Kidney epithelial cell (primary cell): ENCODE data around the gene ZCCHC17. TPM values are rescaled to one million over a fixed set of nuclear protein-coding genes. Genes with fewer than 3 reads are reported as not detected.

Source experiments
- DNase-seq: peaks from one replicate; pipeline ENCODE4 v3.0.0-alpha.2; 2010; ENCODE audit warnings: low read depth
- H3K27me3 ChIP-seq: 2 replicates; pipeline ENCODE4 v1.6.0; 2011; ENCODE audit warnings: low read length; ENCODE audit not compliant: control insufficient read depth, insufficient read depth
- H3K36me3 ChIP-seq: 2 replicates; pipeline ENCODE4 v1.5.1; 2011; ENCODE audit warnings: low read length; ENCODE audit not compliant: control insufficient read depth, insufficient read depth
- H3K4me3 ChIP-seq: 2 replicates; pipeline ENCODE4 v1.5.1; 2011; ENCODE audit warnings: low read depth, mild to moderate bottlenecking, control low read depth, low read length
- total RNA-seq: library from RNA; depleted of rRNA; stranded (reverse); fragments of >200 nt; gene quantifications from 2 replicates; pipeline ENCODE4 v1.2.3, GENCODE V29; 2015
- TF ChIP-seq, protein P1 (sequence below): IDR thresholded peaks from 2 replicates; pipeline ENCODE4 v1.5.1; 2011; ENCODE audit warnings: mild to moderate bottlenecking, moderate library complexity, low read length, control low read depth, inconsistent platforms; ENCODE audit not compliant: insufficient read depth, poor library complexity, severe bottlenecking

ZCCHC17 gene
- total RNA-seq, 1 donor from 2014 or later, result 44.1 TPM

DNA sequence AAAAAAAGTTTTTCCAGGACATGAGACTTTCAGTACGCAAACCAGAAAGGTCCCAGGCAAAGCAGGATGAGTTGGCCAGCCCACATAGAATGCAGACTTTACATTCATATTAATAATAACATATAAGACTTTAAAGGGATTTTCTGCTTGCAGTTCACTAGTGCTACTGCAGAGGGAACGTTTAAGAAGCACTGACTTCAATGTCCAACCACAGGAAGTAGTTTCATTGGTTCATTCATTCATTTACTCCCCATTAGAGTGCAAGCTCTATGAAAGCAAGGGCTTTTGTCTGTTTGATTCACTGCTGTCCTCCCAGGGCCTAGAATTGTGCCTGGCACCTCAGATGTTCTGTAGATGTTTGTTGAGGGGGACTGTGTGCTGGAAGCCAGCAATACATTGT is 104.4 kb downstream of the ZCCHC17 start:
- no peak for DNase-seq
- Histone ChIP-seq H3K4me3 (no peak overlapping the region), H3K27me3 (no peaks in the 10 kb centered on the region), H3K36me3 (no peaks in the 10 kb centered on the region)
- TF ChIP-seq, protein P1, sequence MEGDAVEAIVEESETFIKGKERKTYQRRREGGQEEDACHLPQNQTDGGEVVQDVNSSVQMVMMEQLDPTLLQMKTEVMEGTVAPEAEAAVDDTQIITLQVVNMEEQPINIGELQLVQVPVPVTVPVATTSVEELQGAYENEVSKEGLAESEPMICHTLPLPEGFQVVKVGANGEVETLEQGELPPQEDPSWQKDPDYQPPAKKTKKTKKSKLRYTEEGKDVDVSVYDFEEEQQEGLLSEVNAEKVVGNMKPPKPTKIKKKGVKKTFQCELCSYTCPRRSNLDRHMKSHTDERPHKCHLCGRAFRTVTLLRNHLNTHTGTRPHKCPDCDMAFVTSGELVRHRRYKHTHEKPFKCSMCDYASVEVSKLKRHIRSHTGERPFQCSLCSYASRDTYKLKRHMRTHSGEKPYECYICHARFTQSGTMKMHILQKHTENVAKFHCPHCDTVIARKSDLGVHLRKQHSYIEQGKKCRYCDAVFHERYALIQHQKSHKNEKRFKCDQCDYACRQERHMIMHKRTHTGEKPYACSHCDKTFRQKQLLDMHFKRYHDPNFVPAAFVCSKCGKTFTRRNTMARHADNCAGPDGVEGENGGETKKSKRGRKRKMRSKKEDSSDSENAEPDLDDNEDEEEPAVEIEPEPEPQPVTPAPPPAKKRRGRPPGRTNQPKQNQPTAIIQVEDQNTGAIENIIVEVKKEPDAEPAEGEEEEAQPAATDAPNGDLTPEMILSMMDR, result no peak

DNA sequence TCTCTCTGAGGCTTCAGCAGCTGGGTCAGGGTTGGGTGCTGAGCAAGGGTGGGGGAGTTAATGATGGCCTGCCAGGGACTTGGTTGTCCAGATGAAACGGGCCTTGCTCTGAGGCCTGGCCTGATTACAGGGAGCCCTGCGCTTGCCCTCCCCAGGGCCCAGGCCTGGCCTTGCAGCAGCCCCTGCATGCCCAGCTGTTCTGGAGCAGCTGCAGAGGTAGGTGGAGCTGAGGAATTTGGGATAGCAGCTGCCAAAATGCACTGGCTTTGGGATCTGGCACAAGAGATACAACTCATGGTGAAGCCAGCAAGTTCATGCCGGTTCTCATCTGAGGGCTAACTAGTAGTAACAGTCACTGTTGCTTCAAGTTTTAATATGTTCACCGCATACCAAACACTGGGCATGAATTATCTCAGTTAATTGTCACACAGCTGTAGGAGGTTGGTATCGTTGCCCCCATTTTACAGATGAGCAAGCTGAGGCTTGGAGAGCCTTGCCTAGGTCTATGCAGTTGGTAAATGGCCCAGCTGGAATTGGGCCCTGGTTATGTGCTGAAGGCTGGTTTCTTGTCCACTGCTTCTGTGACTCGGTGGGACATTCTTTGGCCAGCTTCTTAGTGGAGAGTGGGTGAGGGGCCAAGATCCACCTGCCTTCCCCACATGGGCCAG is 108.9 kb downstream of the ZCCHC17 start:
- TF ChIP-seq, protein P1, result no peak
- H3K36me3 ChIP-seq, result no peaks in the 10 kb centered on the region
- H3K4me3 ChIP-seq, result no peak overlapping the region
- no peaks in the 10 kb centered on the region for H3K27me3 ChIP-seq
- no peak for DNase-seq

DNA sequence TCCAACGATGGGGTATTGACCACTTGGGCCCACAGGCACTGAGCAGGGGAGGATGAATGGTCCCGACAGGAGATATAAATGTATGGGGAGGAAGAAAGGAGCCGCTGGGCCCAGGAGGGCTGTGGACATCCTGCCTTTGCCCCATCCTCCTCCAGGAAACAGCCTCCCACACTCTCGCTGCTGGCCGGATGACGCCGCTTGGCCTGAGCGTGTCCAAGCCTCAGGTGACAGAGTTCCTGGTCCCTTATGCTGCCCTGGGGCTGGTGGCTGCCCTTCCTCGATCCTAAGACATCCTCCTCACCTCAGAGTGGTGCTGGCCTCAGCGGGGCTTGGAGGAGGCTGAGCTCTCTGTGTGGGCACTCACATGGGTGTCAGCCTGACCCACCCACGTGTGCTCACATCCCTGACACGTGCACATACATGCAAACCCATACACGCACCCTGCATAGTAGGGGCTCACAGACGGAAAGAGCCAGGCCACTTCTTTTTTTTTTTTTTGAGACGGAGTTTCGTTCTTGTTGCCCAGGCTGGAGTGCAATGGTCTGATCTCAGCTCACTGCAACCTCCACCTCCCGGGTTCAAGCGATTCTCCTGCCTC is 110.3 kb downstream of the ZCCHC17 start:
- Histone ChIP-seq H3K27me3 (no peaks in the 10 kb centered on the region), H3K4me3 (no peak overlapping the region), H3K36me3 (no peaks in the 10 kb centered on the region)
- TF ChIP-seq, protein P1, result no peak
- no peak for DNase-seq

DNA sequence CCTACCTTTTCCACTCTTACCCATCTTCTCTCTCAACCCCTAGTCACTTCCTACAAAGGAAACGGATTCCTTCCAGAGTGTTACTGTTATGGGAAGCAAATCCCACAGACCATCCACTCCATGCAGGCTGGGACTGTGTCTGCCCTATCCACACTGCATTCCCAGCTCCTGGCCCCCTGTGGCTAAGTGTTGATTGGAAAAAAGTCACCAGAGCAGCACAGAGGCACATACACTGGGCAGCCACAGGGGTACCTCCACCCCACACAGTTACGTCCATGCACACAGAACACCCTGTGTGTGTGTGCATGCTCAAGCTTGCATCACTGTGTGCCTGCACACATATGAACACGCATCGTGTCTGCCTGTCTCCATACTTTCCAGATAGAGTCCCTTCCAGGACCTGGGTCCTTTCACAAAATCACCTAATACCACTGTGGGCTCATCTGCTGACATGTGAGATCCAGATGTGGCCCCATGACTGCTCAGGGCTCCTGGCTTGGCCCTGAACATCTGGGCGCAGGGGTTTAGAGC is 112.0 kb downstream of the ZCCHC17 start:
- Histone ChIP-seq H3K4me3 (no peak overlapping the region), H3K27me3 (no peaks in the 10 kb centered on the region), H3K36me3 (no peaks in the 10 kb centered on the region)
- TF ChIP-seq, protein P1, result no peak
- DNase-seq, result no peak

DNA sequence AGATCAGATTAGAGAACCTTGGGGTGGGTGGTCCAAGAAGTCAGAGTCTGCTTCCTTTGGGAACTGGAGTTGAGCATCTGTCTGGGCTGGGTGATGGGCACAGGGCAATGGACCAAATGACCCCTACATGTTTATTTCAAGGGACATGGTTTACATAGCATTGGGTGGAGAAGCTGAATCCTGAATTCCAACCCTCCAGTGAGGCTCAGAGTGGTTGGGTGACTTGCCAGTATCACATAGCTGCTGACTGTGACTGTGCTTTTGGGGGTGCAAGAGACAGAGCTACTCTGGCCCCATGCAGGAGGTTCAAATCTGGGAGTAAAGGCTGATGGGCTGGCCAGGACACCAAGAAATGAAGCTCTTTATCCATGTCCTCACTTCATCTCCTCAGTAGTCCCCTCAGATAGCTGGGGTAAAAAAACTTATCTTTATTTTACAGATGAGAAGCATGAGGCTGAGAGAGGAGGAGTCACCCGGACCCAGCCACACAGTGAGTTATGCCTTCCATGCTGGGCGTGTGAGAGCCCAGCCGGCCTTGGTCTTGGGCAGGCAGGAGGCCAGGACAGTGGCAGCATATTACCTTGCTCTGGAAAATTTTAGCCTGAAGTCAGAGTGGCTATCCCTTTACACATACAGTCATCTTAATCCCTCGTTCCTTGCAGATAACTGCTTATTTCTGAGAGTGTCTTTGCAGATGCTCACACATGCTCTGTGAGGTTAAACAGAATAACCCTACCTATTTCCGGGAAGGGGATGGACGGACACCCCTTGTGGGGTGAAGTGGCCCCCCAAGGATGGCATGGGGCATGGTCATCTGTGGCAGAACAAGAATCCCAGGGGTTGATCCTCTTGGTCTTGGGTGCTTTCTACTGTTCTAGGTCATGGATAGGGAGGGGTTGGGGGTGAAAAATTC is 113.4 kb downstream of the ZCCHC17 start:
- no peak for DNase-seq
- no peak overlapping the region for H3K4me3 ChIP-seq
- no peaks in the 10 kb centered on the region for H3K27me3 ChIP-seq
- TF ChIP-seq, protein P1, result no peak
- no peaks in the 10 kb centered on the region for H3K36me3 ChIP-seq
